OCI-LY7 (cell line): Measurements from ENCODE around the gene RBM44. TPM values are rescaled to one million over a fixed set of nuclear protein-coding genes. Genes with fewer than 3 reads are reported as not detected.

Source experiments
- BruUV-seq: library from RNA; stranded (reverse); fragments of 400-500 nt; replicated peaks from 2 replicates; lab custom pipeline; 2021; lab: Mats Ljungman, UMichigan
- CTCF ChIA-PET: fragments of 300-600 bp; sonication (Branson Sonifier 250); formaldehyde crosslinking; loops from one replicate; lab custom pipeline; 2022; ENCODE audit warnings: antibody characterized with exemption; ENCODE audit not compliant: unreplicated experiment; lab: Charles Lee
- POLR2A ChIA-PET: fragments of 300-600 bp; sonication (Branson Sonifier 250); formaldehyde crosslinking; loops from one replicate; lab custom pipeline; 2022; ENCODE audit warnings: antibody characterized with exemption; lab: Charles Lee
- DNase-seq: peaks from one replicate; pipeline ENCODE4 v3.0.0-alpha.2; 2015; ENCODE audit warnings: low spot score
- H2AFZ ChIP-seq: fragments of 200-600 bp; sonication (generic), shearing (Covaris generic); 2 replicates; pipeline ENCODE4 v1.6.1; 2014; ENCODE audit warnings: mild to moderate bottlenecking, antibody characterized with exemption, low read length, moderate library complexity
- H3K27ac ChIP-seq: fragments of 200-600 bp; sonication (generic); 2 replicates; pipeline ENCODE4 v1.5.1; 2014; ENCODE audit warnings: mixed run types, low read depth, mild to moderate bottlenecking, moderate library complexity, low read length, inconsistent platforms; ENCODE audit not compliant: poor library complexity, severe bottlenecking
- H3K36me3 ChIP-seq: fragments of 200-600 bp; sonication (generic); 2 replicates; pipeline ENCODE4 v1.6.1; 2014; ENCODE audit warnings: mild to moderate bottlenecking, antibody characterized with exemption, low read length, moderate library complexity, mixed read lengths; ENCODE audit not compliant: insufficient read depth
- H3K4me1 ChIP-seq: fragments of 200-600 bp; sonication (generic); 2 replicates; pipeline ENCODE4 v1.5.1; 2014; ENCODE audit warnings: mild to moderate bottlenecking, low read length; ENCODE audit not compliant: insufficient read depth, poor library complexity, severe bottlenecking
- H3K4me2 ChIP-seq: fragments of 200-600 bp; sonication (generic); 2 replicates; pipeline ENCODE4 v1.6.1; 2014; ENCODE audit warnings: mild to moderate bottlenecking, low read length
- H3K4me3 ChIP-seq: fragments of 200-600 bp; sonication (generic); 2 replicates; pipeline ENCODE4 v1.5.1; 2014; ENCODE audit warnings: mild to moderate bottlenecking, low read depth, low read length; ENCODE audit not compliant: poor library complexity, severe bottlenecking
- H3K79me2 ChIP-seq: fragments of 200-600 bp; sonication (generic); 2 replicates; pipeline ENCODE4 v1.6.1; 2016; ENCODE audit warnings: low read depth, mild to moderate bottlenecking, low read length, moderate library complexity, mixed read lengths; ENCODE audit not compliant: insufficient read depth
- H3K9me2 ChIP-seq: fragments of 200-600 bp; sonication (generic); 2 replicates; pipeline ENCODE4 v1.6.1; 2016; ENCODE audit warnings: mild to moderate bottlenecking, low read length, mixed read lengths; ENCODE audit not compliant: insufficient read depth
- H3K9me3 ChIP-seq: fragments of 200-600 bp; sonication (generic); 2 replicates; pipeline ENCODE4 v1.6.1; 2014; ENCODE audit warnings: mild to moderate bottlenecking, mixed run types, low read length, mixed read lengths
- H4K20me1 ChIP-seq: fragments of 200-600 bp; sonication (generic); 2 replicates; pipeline ENCODE4 v1.6.1; 2014; ENCODE audit warnings: mild to moderate bottlenecking, antibody characterized with exemption, low read length, moderate library complexity, mixed read lengths; ENCODE audit not compliant: insufficient read depth
- EZH2phosphoT487 ChIP-seq: fragments of 200-600 bp; sonication (generic); IDR thresholded peaks from 2 replicates; pipeline ENCODE4 v1.6.1; 2018; ENCODE audit warnings: low read depth, borderline replicate concordance, mild to moderate bottlenecking, mixed run types, antibody characterized with exemption, low read length, moderate library complexity, mixed read lengths
- intact Hi-C: fragments of 100-400 bp; cut with micrococcal nuclease; formaldehyde crosslinking; loops from one replicate; pipeline ENCODE4 v1.10.0; 2022; ENCODE audit not compliant: unreplicated experiment
- total RNA-seq, 2 experiments: library from RNA; depleted of rRNA in 1 of 2; stranded (reverse); fragments of >200 nt in 1 of 2; shearing (Covaris generic) in 1 of 2; gene quantifications; 2 replicates each; pipeline ENCODE4 v1.2.3, GENCODE V29; 2014 to 2022
- TF ChIP-seq, protein P1 (sequence below): fragments of 200-600 bp; sonication (generic); conservative IDR thresholded peaks from 2 replicates; pipeline ENCODE4 v1.5.1; 2014; ENCODE audit warnings: mild to moderate bottlenecking, antibody characterized with exemption, low read length, moderate library complexity, mixed read lengths

The RBM44 gene
- total RNA-seq, 2 experiments from 2014 or later, result 0.72 to 1.2 TPM

DNA sequence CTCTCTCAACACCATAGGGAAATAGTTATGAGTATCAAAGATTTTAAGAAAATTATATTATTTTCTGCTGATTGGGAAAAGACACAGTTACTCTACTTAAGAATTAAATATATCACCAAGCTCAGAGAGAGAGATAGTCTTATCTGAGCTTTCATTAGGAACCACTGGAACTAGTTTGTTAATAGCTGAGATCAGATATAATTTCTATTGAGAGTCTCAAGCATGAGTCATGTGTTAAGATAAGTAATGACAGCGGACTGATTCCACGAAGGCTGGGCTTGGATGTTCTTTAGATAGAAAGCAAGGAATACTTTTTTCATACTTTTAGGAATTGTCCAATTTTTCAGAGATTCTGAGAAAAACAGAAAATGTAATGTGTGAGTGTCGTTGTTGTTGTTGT lies 44.4 kb upstream of the RBM44 start:
- H3K79me2 ChIP-seq, result no peaks in the 10 kb centered on the region
- H3K36me3 ChIP-seq, result peaks cover 97% of the 10 kb centered on the region
- no peak overlapping the region for H2AFZ ChIP-seq
- no peaks in the 10 kb centered on the region for H3K9me2 ChIP-seq
- no peaks in the 10 kb centered on the region for H3K9me3 ChIP-seq
- ChIA-PET CTCF (interaction anchor here (0.6 kb wide), 1 partner anchor 721 kb away, joined by 3 read pairs; no protein-coding TSS in a partner anchor), POLR2A (interaction anchor here (0.6 kb wide), 1 partner anchor 63 kb away, joined by 3 read pairs; no protein-coding TSS in a partner anchor)
- H3K27ac ChIP-seq, result no peak overlapping the region
- no TSS peak for BruUV-seq
- no peak overlapping the region for H3K4me2 ChIP-seq
- intact Hi-C loops, result no loop called here
- no peak for TF ChIP-seq EZH2phosphoT487
- TF ChIP-seq, protein P1, sequence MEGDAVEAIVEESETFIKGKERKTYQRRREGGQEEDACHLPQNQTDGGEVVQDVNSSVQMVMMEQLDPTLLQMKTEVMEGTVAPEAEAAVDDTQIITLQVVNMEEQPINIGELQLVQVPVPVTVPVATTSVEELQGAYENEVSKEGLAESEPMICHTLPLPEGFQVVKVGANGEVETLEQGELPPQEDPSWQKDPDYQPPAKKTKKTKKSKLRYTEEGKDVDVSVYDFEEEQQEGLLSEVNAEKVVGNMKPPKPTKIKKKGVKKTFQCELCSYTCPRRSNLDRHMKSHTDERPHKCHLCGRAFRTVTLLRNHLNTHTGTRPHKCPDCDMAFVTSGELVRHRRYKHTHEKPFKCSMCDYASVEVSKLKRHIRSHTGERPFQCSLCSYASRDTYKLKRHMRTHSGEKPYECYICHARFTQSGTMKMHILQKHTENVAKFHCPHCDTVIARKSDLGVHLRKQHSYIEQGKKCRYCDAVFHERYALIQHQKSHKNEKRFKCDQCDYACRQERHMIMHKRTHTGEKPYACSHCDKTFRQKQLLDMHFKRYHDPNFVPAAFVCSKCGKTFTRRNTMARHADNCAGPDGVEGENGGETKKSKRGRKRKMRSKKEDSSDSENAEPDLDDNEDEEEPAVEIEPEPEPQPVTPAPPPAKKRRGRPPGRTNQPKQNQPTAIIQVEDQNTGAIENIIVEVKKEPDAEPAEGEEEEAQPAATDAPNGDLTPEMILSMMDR, result no peak
- no peak overlapping the region for H3K4me3 ChIP-seq
- no peak for DNase-seq
- no peaks in the 10 kb centered on the region for H4K20me1 ChIP-seq
- no peaks in the 10 kb centered on the region for H3K4me1 ChIP-seq

DNA sequence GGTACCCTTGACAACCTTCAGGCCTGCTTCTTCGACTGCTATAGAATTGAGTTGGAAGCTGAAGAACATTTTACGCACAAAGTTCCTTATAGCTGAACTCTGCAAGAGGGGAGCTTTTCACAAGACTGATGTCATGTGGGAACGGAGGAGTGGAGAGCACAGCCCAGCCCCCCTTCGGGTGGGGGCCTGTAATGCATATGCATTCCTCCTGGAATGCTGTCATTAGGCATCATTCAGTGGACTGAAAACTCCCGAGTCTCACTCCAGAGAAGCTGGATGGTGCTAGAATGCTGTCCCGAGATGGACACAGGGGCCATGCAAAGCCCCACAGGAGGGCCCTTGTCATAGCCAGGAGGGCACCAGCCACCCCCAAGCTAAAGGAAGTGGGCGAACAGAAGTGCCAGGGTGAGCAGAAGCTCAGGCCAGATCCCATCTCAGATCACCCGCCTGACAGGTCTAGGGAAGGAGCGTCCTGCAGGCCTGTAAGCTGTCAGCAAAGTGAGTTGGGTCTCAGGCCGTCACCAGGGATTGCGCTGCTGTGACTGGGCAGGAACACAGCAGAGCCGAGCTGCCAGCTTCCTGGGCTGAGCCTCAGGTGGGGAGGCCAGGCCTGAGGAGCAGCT lies 43.8 kb upstream of the RBM44 start:
- Histone ChIP-seq H3K36me3 (peaks cover 97% of the 10 kb centered on the region), H3K79me2 (no peaks in the 10 kb centered on the region), H3K4me2 (no peak overlapping the region), H2AFZ (no peak overlapping the region), H3K4me3 (no peak overlapping the region), H3K27ac (no peak overlapping the region), H3K4me1 (no peaks in the 10 kb centered on the region), H3K9me2 (no peaks in the 10 kb centered on the region), H4K20me1 (no peaks in the 10 kb centered on the region), H3K9me3 (no peaks in the 10 kb centered on the region)
- ChIA-PET CTCF (interaction anchor here (0.6 kb wide), 1 partner anchor 720 kb away, joined by 3 read pairs; no protein-coding TSS in a partner anchor), POLR2A (interaction anchor here (0.6 to 0.8 kb wide), 3 partner anchors 9 to 64 kb away, joined by 3 to 4 read pairs (median 3); no protein-coding TSS in a partner anchor)
- no TSS peak for BruUV-seq
- intact Hi-C loops, result no loop called here
- DNase-seq, result no peak
- TF ChIP-seq EZH2phosphoT487, result no peak
- TF ChIP-seq, protein P1, result no peak

GRCh38 chr2:237757616-237758015 lies 41.0 kb upstream of the RBM44 start:
- H3K79me2 ChIP-seq, result no peaks in the 10 kb centered on the region
- CTCF ChIA-PET, result no interaction called here
- no TSS peak for BruUV-seq
- POLR2A ChIA-PET, result interaction anchor here (0.6 kb wide), 1 partner anchor 22 kb away, joined by 3 read pairs; no protein-coding TSS in a partner anchor
- H3K9me2 ChIP-seq, result no peaks in the 10 kb centered on the region
- no peaks in the 10 kb centered on the region for H3K9me3 ChIP-seq
- no peaks in the 10 kb centered on the region for H3K4me1 ChIP-seq
- TF ChIP-seq, protein P1, result no peak
- intact Hi-C loops, result no loop called here
- no peak overlapping the region for H3K27ac ChIP-seq
- H2AFZ ChIP-seq, result no peak overlapping the region
- DNase-seq, result no peak
- H3K4me3 ChIP-seq, result no peak overlapping the region
- peaks cover 97% of the 10 kb centered on the region for H3K36me3 ChIP-seq
- H3K4me2 ChIP-seq, result no peak overlapping the region
- no peaks in the 10 kb centered on the region for H4K20me1 ChIP-seq
